ENCODE data around the gene CCDC38.

The CCDC38 gene

DNA sequence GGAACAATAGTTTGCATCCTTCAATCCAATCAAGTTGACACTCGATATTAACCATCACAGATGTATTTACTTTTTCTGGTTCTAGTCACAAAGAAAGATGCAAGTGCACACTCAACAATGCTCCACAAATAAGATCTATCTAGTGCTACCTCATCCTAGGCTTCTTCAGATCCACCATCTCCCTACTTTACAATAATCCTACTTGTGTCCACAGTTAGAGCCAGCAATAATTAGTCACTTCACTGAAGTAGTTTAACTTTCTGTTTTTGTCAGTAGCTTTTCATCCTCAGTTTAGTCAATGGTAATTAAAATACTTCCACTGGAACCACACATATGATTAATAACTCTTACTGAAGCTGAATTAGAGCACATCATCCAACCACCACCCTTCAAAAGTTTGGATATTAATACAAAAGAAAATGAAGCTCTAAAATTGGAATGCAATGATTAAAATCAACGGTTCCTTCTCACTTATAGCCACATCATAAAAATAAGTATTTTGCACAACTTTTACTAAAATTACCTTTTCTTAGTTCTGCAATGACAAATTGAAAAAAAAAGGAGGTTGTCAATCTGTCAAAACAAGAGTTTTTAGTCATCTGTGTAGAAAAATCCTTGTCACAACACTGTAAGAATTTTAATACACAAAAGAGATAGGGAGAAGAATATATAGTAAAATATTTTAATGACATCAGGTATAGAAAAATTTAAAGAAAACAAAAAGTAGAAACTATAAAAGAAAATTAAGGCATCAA lies 111.9 kb downstream of the CCDC38 start:
- no peak for DNase-seq

DNA sequence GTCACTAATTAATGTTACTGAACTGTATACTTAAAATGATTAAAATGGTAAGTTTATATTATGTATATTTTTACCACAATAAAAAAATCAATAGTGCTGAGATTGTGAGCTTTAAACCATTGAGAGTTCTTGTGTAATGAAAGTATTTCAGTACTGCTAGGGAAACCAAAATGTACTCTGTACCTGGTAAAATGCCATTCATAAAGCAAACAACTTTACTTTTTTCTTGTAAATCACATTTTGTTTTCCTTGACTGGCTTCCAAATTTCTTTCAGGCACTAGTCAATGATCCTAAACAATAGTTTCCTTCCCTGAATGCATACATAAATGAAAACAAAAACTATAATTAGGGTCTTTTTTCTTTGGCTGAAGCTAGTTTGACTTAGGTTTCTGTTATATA lies 113.0 kb downstream of the CCDC38 start:
- DNase-seq = no peak

DNA sequence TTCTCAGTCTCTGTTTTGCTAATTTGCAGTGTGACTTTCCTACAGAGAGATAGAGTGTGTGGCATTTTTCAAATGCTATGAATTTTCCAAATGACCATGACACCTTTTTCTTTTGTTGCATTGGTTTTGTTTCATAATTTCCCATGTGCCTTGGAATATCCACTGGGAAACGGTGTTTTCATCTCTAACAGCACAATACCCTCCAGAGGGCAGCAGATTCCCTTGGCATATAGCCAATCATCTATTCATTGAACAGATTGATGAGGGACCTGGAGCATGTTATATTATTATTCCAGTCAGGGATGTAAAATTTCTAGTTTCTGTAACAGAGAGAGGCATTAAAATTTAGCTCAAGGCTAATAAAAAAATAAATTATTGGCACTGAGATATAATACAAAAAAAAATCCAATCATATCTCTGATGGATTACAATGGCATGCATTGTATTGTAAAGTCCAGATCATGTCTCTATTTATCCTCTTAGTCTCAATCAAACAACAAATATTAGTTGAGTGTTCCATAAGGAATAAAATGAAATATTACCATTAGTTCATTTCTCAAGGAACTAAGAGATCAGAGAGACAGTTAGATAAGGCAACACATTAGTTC lies 122.2 kb downstream of the CCDC38 start:
- DNase-seq = peak; percentile 49

All from RPMI8226 (cell line).